GM19351 (cell line): ENCODE measurements around the gene TREX2.
"Not testable (repeated sequence)": the region's sequence is repeated elsewhere in the genome, so short reads cannot be mapped to it uniquely, and the experiment has no call there.

Experiments used
- ATAC-seq: cut with Tn5 transposase; IDR thresholded peaks from one replicate; pipeline ENCODE4 v1.9.1; 2021; ENCODE audit warnings: mild to moderate bottlenecking, moderate library complexity; ENCODE audit not compliant: unreplicated experiment

TREX2 gene

GRCh38 chrX:153410888-153411254 is 35.0 kb downstream of the TREX2 start:
- ATAC-seq, result no peak

DNA sequence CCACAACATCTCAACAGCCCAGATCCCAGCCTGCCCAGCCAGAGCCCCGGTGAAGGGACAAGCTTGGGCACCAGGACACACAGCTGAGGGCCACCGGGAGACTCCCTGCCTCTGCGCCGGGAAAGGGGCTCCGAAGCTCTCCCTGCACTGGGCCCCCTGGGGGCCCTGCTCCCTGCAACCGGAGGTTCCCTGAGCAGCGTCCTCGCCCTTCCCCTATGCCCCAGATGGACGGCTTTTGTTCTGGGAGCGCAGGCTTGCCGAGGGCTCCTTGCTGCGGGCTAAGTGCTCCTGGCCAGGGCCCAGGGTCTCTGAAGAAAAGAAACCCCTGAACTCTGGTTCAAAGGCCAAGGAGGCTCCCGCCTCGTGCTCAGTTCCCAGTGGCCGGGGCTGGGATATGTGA is 35.5 kb downstream of the TREX2 start:
- no peak for ATAC-seq

- no peak for ATAC-seq
Observed at GRCh38 chrX:153409414-153410101, 36.3 kb downstream of the TREX2 start.

- ATAC-seq, result no peak
Observed at GRCh38 chrX:153408871-153409351, 36.9 kb downstream of the TREX2 start.

DNA sequence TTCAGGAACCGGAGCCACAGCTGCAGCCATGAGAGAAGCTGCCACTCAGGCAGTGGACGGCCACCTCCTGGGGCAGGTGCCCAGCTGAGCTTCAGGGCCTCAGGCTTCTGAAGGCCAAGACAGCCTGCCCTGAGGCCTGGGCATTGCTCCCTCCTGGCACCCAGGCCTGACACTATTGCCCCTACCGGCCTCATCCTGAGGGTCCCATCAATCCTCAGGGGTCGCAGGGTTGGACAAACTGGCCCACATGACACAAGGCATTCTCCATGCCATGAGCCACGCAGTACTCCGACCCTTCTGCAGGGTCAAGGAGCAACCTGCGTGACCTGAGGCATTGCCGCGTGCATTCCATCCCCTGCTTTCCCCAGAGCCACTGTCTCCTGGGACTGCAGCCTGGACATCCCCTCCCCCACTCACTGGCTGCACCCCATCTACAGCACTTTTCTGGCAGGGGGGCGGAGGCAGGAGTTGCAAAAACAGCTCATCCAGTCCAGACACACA is 37.6 kb downstream of the TREX2 start:
- ATAC-seq, result no peak

DNA sequence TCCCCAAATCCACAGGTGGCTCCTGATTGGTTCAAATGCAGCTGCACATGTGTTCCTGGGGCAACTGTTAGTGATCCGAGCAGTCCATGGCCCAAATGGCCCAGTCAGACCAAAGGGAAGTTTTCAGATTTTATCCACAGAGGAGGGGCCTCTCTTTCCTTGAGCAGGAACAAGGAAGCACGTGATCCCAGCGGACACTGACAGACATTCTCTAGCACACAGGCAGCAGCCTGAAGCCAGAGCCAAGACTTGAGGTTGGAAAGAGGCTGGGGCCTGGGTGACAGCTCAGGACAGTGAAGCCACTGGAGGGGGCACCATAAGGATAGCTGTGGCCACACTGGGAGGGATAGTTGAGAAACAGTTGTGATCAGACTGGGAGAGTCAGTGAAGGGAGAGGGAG is 38.1 kb downstream of the TREX2 start:
- ATAC-seq, result no peak

GRCh38 chrX:153406903-153407302 is 39.0 kb downstream of the TREX2 start:
- no peak for ATAC-seq

GRCh38 chrX:153406011-153406410 is 39.8 kb downstream of the TREX2 start:
- no peak for ATAC-seq

DNA sequence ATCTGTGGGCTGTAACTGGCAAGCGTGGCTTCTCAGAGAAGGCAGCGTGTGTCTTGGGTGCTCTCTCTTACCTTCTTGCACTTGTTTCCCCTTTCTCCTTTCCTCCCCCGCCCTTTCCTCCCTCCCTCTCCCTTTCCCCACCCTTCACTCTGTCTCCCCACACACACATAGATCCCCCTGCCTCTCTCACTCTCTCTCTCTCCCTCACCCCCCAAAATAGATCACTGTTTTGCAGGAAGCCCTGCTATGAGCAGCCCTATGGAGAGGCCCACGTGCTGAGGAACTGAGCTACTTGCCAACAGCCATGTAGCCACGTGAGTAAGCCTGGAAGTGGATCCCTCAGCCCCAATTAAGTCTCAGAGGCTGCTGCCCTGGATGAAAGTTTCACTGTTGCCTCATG is 40.4 kb downstream of the TREX2 start:
- ATAC-seq, result no peak

GRCh38 chrX:153404333-153404732 is 41.5 kb downstream of the TREX2 start:
- ATAC-seq, result not testable (repeated sequence)

DNA sequence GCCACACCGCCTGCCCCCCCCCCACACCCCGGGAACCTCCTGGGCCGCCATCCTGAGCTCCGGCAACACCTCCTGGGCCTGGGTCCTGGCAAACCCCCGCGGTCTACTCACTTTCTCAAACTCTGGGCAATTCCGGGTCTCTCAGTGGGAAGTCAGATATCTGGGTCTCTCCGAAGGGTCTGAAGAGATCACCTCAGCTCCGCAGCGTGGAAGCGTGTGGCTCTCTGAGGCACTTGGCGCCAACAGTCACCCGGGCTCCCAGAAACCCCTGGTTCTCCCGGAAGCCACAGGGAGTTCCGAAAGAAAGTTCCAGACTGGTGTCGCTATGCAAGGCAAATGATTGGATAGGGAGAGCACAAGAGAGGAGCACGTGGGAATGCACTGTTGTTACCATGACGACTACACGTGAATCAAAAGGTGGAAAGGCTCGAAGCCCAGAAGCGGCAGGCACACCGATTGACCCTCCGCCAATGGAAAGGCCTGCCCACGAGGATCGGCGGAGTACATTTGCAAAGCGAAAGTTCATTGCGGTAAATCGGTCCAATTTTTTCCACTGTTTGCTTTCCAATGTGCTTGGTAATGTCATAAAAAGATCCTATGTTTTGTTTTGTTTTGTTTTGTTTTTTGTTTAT is 44.6 kb downstream of the TREX2 start, which contains the start of gene PNMA6E:
Gene PNMA6E, minus strand, starts transcription at position 218 of the 632 bp plus-strand sequence. CDS start 2,501 bp downstream, outside the sequence.
- ATAC-seq, result no peak

- peak; percentile 77 for ATAC-seq
Observed at GRCh38 chrX:153400146-153401132, 45.4 kb downstream of the TREX2 start.

DNA sequence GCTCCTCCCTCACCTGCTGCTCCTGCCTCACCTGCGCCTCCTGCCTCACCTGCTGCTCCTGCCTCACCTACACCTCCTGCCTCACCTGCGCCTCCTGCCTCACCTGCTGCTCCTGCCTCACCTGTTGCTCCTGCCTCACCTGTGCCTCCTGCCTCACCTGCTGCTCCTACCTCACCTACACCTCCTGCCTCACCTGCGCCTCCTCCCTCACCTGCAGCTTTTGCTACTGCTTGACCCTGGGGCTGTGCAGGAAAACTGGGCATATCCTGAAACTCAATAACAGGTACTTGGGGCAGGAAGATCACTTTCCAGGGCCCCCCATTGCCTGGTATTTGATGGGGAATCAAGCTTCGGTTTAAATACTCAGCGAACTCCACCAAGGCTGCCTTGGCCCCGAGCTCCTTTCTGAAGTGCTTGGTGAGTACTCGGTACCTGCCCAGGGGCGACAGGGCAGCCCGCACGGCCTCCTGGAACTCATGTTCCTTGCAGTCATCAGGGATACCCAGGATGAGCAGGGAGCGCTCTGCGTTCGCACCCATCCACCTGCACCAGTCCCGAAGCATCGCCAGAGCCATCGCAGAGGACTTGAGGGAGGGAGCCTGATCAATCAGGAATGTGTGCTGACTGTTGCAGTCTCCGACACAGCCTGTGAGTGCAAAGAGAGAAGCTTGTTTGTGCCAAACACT is 47.4 kb downstream of the TREX2 start:
- ATAC-seq, result no peak

- no peak for ATAC-seq
Observed at GRCh38 chrX:153397256-153397960, 48.4 kb downstream of the TREX2 start.

- ATAC-seq, result no peak
Observed at GRCh38 chrX:153396320-153397195, 49.3 kb downstream of the TREX2 start.

- no peak for ATAC-seq
Observed at GRCh38 chrX:153395613-153396319, 50.1 kb downstream of the TREX2 start.

DNA sequence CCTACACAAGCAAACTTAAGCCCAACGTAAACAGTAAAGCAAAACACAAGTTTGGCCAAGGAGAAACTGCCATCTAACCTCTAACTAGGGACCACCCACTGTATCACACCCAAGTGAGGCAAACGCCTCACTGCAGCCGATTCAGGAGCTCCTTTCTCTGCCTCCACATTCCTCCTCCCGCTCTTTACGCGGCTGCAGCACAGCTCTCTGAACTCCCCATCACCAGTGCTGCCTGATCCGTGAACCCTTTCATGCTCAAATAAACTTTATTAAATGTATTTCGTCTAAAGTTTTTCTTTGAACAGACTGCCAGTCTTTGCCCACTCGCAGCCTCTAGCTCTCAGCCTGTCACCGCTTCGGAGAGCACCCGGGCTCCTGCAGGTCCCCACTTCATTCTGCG is 51.2 kb downstream of the TREX2 start:
- ATAC-seq, result no peak
